Keratinocyte (primary cell): ENCODE data around the gene SPANXN4. TPM values are rescaled to one million over a fixed set of nuclear protein-coding genes. Genes with fewer than 3 reads are reported as not detected.

Source experiments
- DNase-seq: peaks from one replicate; pipeline ENCODE4 v3.0.0-alpha.2; 2011; ENCODE audit warnings: low read depth, missing footprints, low spot score
- FAIRE-seq: peaks from 2 replicates; lab custom pipeline; 2011; peaks lifted over from hg19 to GRCh38; lab: Jason Lieb, UNC
- H2AFZ ChIP-seq: 2 replicates; pipeline ENCODE4 v1.6.0; 2012; ENCODE audit warnings: low read length, control low read depth, inconsistent platforms; ENCODE audit not compliant: control insufficient read depth
- H3K27ac ChIP-seq: 2 replicates; pipeline ENCODE4 v1.5.1; 2011; ENCODE audit warnings: low read length; ENCODE audit not compliant: control insufficient read depth, insufficient read depth
- H3K27me3 ChIP-seq: 3 replicates; pipeline ENCODE4 v1.6.0; 2011; ENCODE audit warnings: low read length; ENCODE audit not compliant: control insufficient read depth, insufficient read depth; ENCODE audit errors: extremely low read depth
- H3K36me3 ChIP-seq, 2 experiments: 2 replicates in 1 of 2; 3 replicates in 1 of 2; pipeline ENCODE4 v1.5.1; 2011; ENCODE audit warnings: low read length in 2 of 2, mild to moderate bottlenecking in 1 of 2; ENCODE audit not compliant: control insufficient read depth in 2 of 2, insufficient read depth in 2 of 2; ENCODE audit errors: extremely low read depth in 1 of 2
- H3K4me1 ChIP-seq: 3 replicates; pipeline ENCODE4 v1.5.1; 2011; ENCODE audit warnings: low read length; ENCODE audit not compliant: control insufficient read depth, insufficient read depth; ENCODE audit errors: extremely low read depth
- H3K4me2 ChIP-seq: 3 replicates; pipeline ENCODE4 v1.6.0; 2011; ENCODE audit warnings: low read depth, low read length; ENCODE audit not compliant: control insufficient read depth, insufficient read depth; ENCODE audit errors: extremely low read depth
- H3K4me3 ChIP-seq, 3 experiments: fragments of 200-600 bp in 1 of 3; sonication (generic) in 1 of 3; 2 replicates in 2 of 3; 3 replicates in 1 of 3; pipeline ENCODE4 v1.5.1; 2011 to 2016; ENCODE audit warnings: low read length in 3 of 3, mild to moderate bottlenecking in 3 of 3, control low read depth in 2 of 3, inconsistent platforms in 1 of 3, low read depth in 1 of 3, mixed read lengths in 1 of 3, mixed run types in 1 of 3, moderate library complexity in 1 of 3; ENCODE audit not compliant: control insufficient read depth in 2 of 3, insufficient read depth in 2 of 3; ENCODE audit errors: extremely low read depth in 1 of 3
- H3K79me2 ChIP-seq: 2 replicates; pipeline ENCODE4 v1.6.0; 2012; ENCODE audit warnings: low read length; ENCODE audit not compliant: control insufficient read depth, insufficient read depth
- H3K9ac ChIP-seq: 3 replicates; pipeline ENCODE4 v1.6.0; 2011; ENCODE audit warnings: low read length; ENCODE audit not compliant: control insufficient read depth, insufficient read depth; ENCODE audit errors: extremely low read depth
- H3K9me1 ChIP-seq: 3 replicates; pipeline ENCODE4 v1.6.0; 2011; ENCODE audit warnings: low read length; ENCODE audit not compliant: control insufficient read depth, insufficient read depth; ENCODE audit errors: extremely low read depth
- H3K9me3 ChIP-seq: 2 replicates; pipeline ENCODE4 v1.5.1; 2012; ENCODE audit warnings: low read depth, low read length; ENCODE audit not compliant: control insufficient read depth
- H4K20me1 ChIP-seq: 3 replicates; pipeline ENCODE4 v1.6.0; 2011; ENCODE audit warnings: low read length; ENCODE audit not compliant: control insufficient read depth, insufficient read depth; ENCODE audit errors: extremely low read depth
- CTCF ChIP-seq, 3 experiments: IDR thresholded peaks in 1 of 3; conservative IDR thresholded peaks in 1 of 3; optimal IDR thresholded peaks in 1 of 3; 2 replicates in 2 of 3; 3 replicates in 1 of 3; pipeline versions ENCODE3 to v1.5.1; 2011; ENCODE audit warnings: low read length in 3 of 3, mild to moderate bottlenecking in 3 of 3, moderate library complexity in 2 of 3, control low read depth in 1 of 3, inconsistent platforms in 1 of 3; ENCODE audit not compliant: insufficient read depth in 2 of 3; ENCODE audit errors: extremely low read depth in 1 of 3
- EZH2 ChIP-seq: IDR thresholded peaks from one replicate; pipeline ENCODE4 v1.6.1; 2012; ENCODE audit warnings: inconsistent platforms, mild to moderate bottlenecking, low read length, moderate library complexity
- dilution Hi-C: fragments of 300-500 bp; cut with MboI; formaldehyde crosslinking; loops from one replicate; pipeline ENCODE4 v1.7.0; 2020; ENCODE audit warnings: low sequenced_read_pairs; ENCODE audit not compliant: extremely low pct_ligation_motif_present
- polyA plus RNA-seq, 5 experiments: library from polyadenylated mRNA; depleted of rRNA in 3 of 5; stranded (reverse) in 3 of 5; stranded (forward) in 1 of 5; unstranded in 1 of 5; fragments of >200 nt; gene quantifications; 1 replicate in 1 of 5; 2 replicates in 3 of 5; 3 replicates in 1 of 5; pipeline versions ENCODE4 v1.2.1 to v1.2.3, GENCODE V29; 2011 to 2012; ENCODE audit warnings: missing spikeins in 2 of 5, low read depth in 1 of 5, low replicate concordance in 1 of 5

The SPANXN4 gene
- polyA plus RNA-seq, 1 donor (not counting 4 experiments of a cell fraction or from before 2014, with no cell fraction given) = not detected

GRCh38 chrX:142999199-142999701, 26.5 kb upstream of the SPANXN4 start:
- no peaks in the 10 kb centered on the region for H3K27me3 ChIP-seq
- H3K9me3 ChIP-seq = no peaks in the 10 kb centered on the region
- FAIRE-seq = no peak
- no peaks in the 10 kb centered on the region for H3K79me2 ChIP-seq
- no peak overlapping the region for H3K9ac ChIP-seq
- H3K27ac ChIP-seq = no peak overlapping the region
- dilution Hi-C loops = no loop called here
- H4K20me1 ChIP-seq = no peaks in the 10 kb centered on the region
- DNase-seq = no peak
- TF ChIP-seq CTCF (optimal IDR thresholded peaks at IDR 0.05 in 1 of 3, IDR thresholded peaks at IDR 0.05 in 1 of 3, conservative IDR thresholded peaks at IDR 0.05 in 1 of 3; ENCODE audit: extremely low read depth in 1 of 3, insufficient read depth in 2 of 3, low read length in 3 of 3) (no peak), EZH2 (no peak)
- no peak overlapping the region for H3K4me2 ChIP-seq
- H2AFZ ChIP-seq = no peak overlapping the region
- no peaks in the 10 kb centered on the region for H3K9me1 ChIP-seq
- no peak overlapping the region for H3K4me3 ChIP-seq
- H3K4me1 ChIP-seq = no peaks in the 10 kb centered on the region
- no peaks in the 10 kb centered on the region for H3K36me3 ChIP-seq

DNA sequence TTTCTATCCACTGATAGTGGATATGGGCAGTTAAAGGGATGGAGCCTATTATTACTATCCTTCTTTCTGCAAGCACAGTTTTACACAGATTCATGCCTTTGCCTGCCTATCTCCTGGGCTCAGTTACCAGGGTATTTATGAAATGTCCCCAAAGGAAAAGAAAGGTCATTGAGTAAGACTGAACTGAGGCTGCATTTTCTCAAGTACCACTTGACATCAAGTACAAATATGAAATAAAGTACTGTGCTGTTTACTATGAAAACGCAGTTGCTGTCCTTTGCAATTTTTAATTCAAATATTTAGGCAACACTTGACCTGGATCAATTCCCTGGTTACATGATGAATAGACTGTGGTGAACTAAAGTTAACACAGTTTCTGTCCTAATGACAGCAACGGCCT, 23.5 kb upstream of the SPANXN4 start:
- Histone ChIP-seq H3K9ac (no peak overlapping the region), H2AFZ (no peak overlapping the region), H3K9me1 (no peaks in the 10 kb centered on the region), H3K27ac (no peak overlapping the region), H3K9me3 (no peaks in the 10 kb centered on the region), H3K79me2 (no peaks in the 10 kb centered on the region), H3K36me3 (no peaks in the 10 kb centered on the region), H3K27me3 (no peaks in the 10 kb centered on the region), H4K20me1 (no peaks in the 10 kb centered on the region), H3K4me3 (no peak overlapping the region), H3K4me1 (no peaks in the 10 kb centered on the region), H3K4me2 (no peak overlapping the region)
- DNase-seq = no peak
- FAIRE-seq = no peak
- TF ChIP-seq EZH2 = no peak
- no peak for TF ChIP-seq CTCF (optimal IDR thresholded peaks at IDR 0.05 in 1 of 3, IDR thresholded peaks at IDR 0.05 in 1 of 3, conservative IDR thresholded peaks at IDR 0.05 in 1 of 3; ENCODE audit: extremely low read depth in 1 of 3, insufficient read depth in 2 of 3, low read length in 3 of 3)
- dilution Hi-C loops = no loop called here
